Prostate gland (tissue), 2 donors: ENCODE data around the gene CRKL. TPM values are rescaled to one million over a fixed set of nuclear protein-coding genes. Genes with fewer than 3 reads are reported as not detected.

Experiments
- DNase-seq: peaks from one replicate; pipeline ENCODE4 v3.0.0-alpha.2; 2019; ENCODE audit warnings: low spot score
- H3K27ac ChIP-seq, 2 donors: fragments of 200-600 bp; sonication (generic); 2 replicates each; pipeline ENCODE4 v1.5.1; 2017 to 2019
- H3K27me3 ChIP-seq: fragments of 200-600 bp; sonication (generic); replicated peaks from 2 replicates; pipeline ENCODE4 v1.5.1; 2019; ENCODE audit not compliant: insufficient read depth
- H3K36me3 ChIP-seq, 2 donors: fragments of 200-600 bp; sonication (generic); 1 replicate in 1 of 2; 2 replicates in 1 of 2; pipeline versions ENCODE4 v1.5.1 to v1.8.1; 2017 to 2019
- H3K4me1 ChIP-seq: fragments of 200-600 bp; sonication (generic); replicated peaks from 2 replicates; pipeline ENCODE4 v1.5.1; 2019
- H3K4me3 ChIP-seq, 2 donors: fragments of 200-600 bp; sonication (generic); 2 replicates each; pipeline ENCODE4 v1.5.1; 2017 to 2019
- H3K9me3 ChIP-seq: fragments of 200-600 bp; sonication (generic); 2 replicates; pipeline ENCODE4 v1.5.1; 2017
- CTCF ChIP-seq, 4 experiments: fragments of 200-600 bp in 2 of 4; fragments of 450-650 bp in 2 of 4; sonication (generic) in 2 of 4; IDR thresholded peaks; 1 replicate in 3 of 4; 2 replicates in 1 of 4; pipeline ENCODE4 v1.5.1; 2016 to 2019; ENCODE audit warnings: antibody characterized with exemption in 4 of 4, mild to moderate bottlenecking in 2 of 4, moderate library complexity in 2 of 4
- POLR2A ChIP-seq: fragments of 450-650 bp; IDR thresholded peaks from one replicate; pipeline ENCODE4 v1.6.1; 2016; ENCODE audit warnings: antibody characterized with exemption, mild to moderate bottlenecking
- POLR2AphosphoS5 ChIP-seq: sonication (generic); formaldehyde crosslinking; IDR thresholded peaks from one replicate; pipeline ENCODE4 v1.6.1; 2017; ENCODE audit warnings: antibody characterized with exemption
- WGBS: methylation state at CpG from one replicate; pipeline ENCODE4 v1.1.5; 2018; 5-methylcytosine and 5-hydroxymethylcytosine counted together
- intact Hi-C: fragments of 100-400 bp; cut with DNase I; formaldehyde crosslinking; loops from one replicate; pipeline ENCODE4 v1.14.2; 2022
- total RNA-seq, 2 donors: library from RNA; depleted of rRNA; stranded (reverse); fragments of >200 nt; gene quantifications; one replicate each; pipeline ENCODE4 v1.1.0, GENCODE V29; 2016

Gene CRKL
- total RNA-seq, 2 donors from 2014 or later = 41.6 to 72.0 TPM

- 85% methylated on average over 21 of the region's 27 CpGs for WGBS
- no peak for DNase-seq
- Histone ChIP-seq H3K27ac (peak overlapping the region in 1 of 2 donors; percentile 97), H3K4me3 (peak overlapping the region in 1 of 2 donors; percentile 66), H3K4me1 (peaks cover 16% of the 10 kb centered on the region), H3K36me3 (peaks cover 0 to 11% of the 10 kb centered on the region in 2 donors), H3K9me3 (no peaks in the 10 kb centered on the region), H3K27me3 (no peaks in the 10 kb centered on the region)
- TF ChIP-seq POLR2A (no peak), POLR2AphosphoS5 (no peak), CTCF (IDR thresholded peaks at IDR 0.05) (no peak)
- intact Hi-C loops = loop anchor here (5.0 kb wide), 1 partner anchor 82 kb away; the partner anchor contains the start of gene CRKL
Observed at GRCh38 chr22:20999350-21000206, 82.4 kb downstream of the CRKL start.

- H3K4me1 ChIP-seq = peaks cover 16% of the 10 kb centered on the region
Observed at GRCh38 chr22:21000207-21000986, 83.2 kb downstream of the CRKL start.

GRCh38 chr22:21000987-21001600 is 83.9 kb downstream of the CRKL start:
- peaks cover 0 to 11% of the 10 kb centered on the region in 2 donors for H3K36me3 ChIP-seq
- no peaks in the 10 kb centered on the region for H3K27me3 ChIP-seq
- TF ChIP-seq POLR2A (no peak), CTCF (IDR thresholded peaks at IDR 0.05) (no peak), POLR2AphosphoS5 (no peak)
- no peaks in the 10 kb centered on the region for H3K9me3 ChIP-seq
- 3% methylated on average over 18 of the region's 26 CpGs for WGBS
- H3K4me3 ChIP-seq = peak overlapping the region; percentile 57 to 66
- intact Hi-C loops = loop anchor here (5.0 kb wide), 1 partner anchor 84 kb away; the partner anchor contains the start of gene CRKL
- H3K27ac ChIP-seq = peak overlapping the region; percentile 96 to 97
- H3K4me1 ChIP-seq = peaks cover 16% of the 10 kb centered on the region
- DNase-seq = no peak

More at GRCh38 chr22:21000207-21000986, 83.2 kb downstream of the CRKL start:
- no peak for TF ChIP-seq CTCF (IDR thresholded peaks at IDR 0.05)
- Histone ChIP-seq H3K27me3 (no peaks in the 10 kb centered on the region), H3K36me3 (peaks cover 0 to 11% of the 10 kb centered on the region in 2 donors), H3K4me3 (peak overlapping the region; percentile 57 to 66), H3K9me3 (no peaks in the 10 kb centered on the region), H3K27ac (peak overlapping the region; percentile 96 to 97)
- intact Hi-C loops = loop anchor here (5.0 kb wide), 1 partner anchor 83 kb away; the partner anchor contains the start of gene CRKL
- 31% methylated on average over 21 of the region's 22 CpGs for WGBS
- DNase-seq = no peak

GRCh38 chr22:21001601-21002325 is 84.6 kb downstream of the CRKL start, which contains the start of gene THAP7:
Gene THAP7, minus strand, starts transcription at chr22:21002118. Its CDS starts 207 bp downstream, at chr22:21001911.
- H3K27me3 ChIP-seq = no peaks in the 10 kb centered on the region
- H3K27ac ChIP-seq = peak within 1 kb of the TSS; percentile 96 to 97
- H3K9me3 ChIP-seq = no peaks in the 10 kb centered on the region
- intact Hi-C loops = loop anchor here (5.0 kb wide), 1 partner anchor 84 kb away; the partner anchor contains the start of gene CRKL
- H3K4me3 ChIP-seq = peak within 1 kb of the TSS; percentile 57 to 66
- peak; percentile 95 for DNase-seq
- peaks cover 0 to 11% of the 10 kb centered on the region in 2 donors for H3K36me3 ChIP-seq
- 1% methylated on average over 73 of the region's 83 CpGs for WGBS
- TF ChIP-seq CTCF (IDR thresholded peaks at IDR 0.05) (no peak), POLR2AphosphoS5 (peak; percentile 92), POLR2A (peak; percentile 68)
- peaks cover 16% of the 10 kb centered on the region for H3K4me1 ChIP-seq
